ENCODE measurements around the gene ODF4.

- TF ChIP-seq CTCF (IDR thresholded peaks at IDR 0.05 in 4 of 5, conservative IDR thresholded peaks at IDR 0.05 in 1 of 5) (no peak), POLR2A (IDR thresholded peaks at IDR 0.05) (no peak)
Observed at GRCh38 chr17:8337802-8338752, 1.6 kb upstream of the ODF4 start.

Measured in gastrocnemius medialis (tissue), 4 donors.